Stimulated activated CD8-positive, alpha-beta memory T cell treated with anti-CD3 and anti-CD28 coated beads, Interleukin-15, amount 100 ng/mL, for 4 hours (primary cell): ENCODE results near the gene FAM83G.
"Not testable (repeated sequence)": the region's sequence is repeated elsewhere in the genome, so short reads cannot be mapped to it uniquely, and the experiment has no call there.

ENCODE experiments used
- DNase-seq, 2 donors: peaks; one replicate each; pipeline ENCODE4 v3.0.0-alpha.2; 2020; ENCODE audit warnings: low read depth in 2 of 2

The FAM83G gene

GRCh38 chr17:18968945-18969887 is 35.3 kb downstream of the FAM83G start:
- DNase-seq: no peak

- no peak for DNase-seq
Measured at GRCh38 chr17:18968345-18968744, 36.2 kb downstream of the FAM83G start.

DNA sequence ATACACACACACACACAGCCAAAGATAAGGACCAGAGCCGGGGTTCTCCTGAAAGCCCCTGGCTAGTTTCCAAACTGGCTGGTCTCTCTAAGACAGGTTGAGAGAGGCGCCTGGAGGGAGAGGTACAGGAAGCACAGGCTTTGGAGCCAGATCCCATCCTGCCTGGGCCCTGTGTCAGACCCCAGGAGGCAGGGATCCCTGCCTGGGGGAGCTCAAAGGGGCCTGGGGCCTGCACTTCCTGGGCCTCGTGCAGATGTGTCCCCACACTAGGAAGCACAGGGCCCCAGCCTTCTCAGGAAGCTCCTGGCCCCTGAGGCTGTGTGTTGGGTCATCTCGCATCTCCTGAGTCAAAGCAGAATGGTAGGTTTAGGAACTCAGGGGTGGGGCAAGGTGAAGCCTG is 36.6 kb downstream of the FAM83G start:
- DNase-seq: no peak

DNA sequence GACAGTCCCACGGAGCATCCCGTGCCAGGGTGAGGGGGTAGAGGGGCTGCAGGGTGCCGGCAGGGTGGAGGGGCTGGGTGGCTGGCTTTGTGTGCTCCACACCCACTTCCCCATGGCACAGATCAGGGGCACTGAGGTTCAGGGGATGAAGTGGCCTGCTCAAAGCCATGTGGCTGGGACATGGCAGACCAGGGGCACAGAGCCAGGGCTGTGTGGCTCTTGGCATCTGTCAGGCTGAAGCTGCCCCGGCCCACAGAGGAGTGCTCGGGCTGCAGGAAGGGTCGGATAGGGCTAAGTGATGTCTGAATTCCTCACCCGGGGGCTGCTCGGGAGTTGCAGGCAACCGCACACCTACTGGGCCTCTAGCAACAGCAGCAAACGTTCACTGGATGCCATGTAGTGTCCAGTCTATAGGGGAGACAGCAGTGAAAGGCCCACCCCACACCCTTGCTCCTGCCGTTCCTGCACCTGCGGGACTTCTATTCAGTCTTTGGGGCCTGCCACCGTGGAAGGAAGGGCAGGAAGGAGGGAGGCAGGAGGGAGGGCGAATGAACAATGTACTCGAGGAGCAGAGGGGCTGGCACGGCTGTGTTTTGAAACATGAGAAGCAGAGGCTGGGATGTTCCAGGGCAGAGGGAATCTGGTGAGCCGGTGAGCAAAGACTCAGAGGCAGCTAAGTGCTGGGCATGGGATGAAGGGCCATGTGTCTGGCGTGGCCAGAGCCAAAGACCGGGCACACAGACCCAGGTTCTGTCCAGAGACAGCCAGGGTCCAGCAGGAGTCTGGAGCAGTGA is 37.5 kb downstream of the FAM83G start:
- no peak for DNase-seq

DNA sequence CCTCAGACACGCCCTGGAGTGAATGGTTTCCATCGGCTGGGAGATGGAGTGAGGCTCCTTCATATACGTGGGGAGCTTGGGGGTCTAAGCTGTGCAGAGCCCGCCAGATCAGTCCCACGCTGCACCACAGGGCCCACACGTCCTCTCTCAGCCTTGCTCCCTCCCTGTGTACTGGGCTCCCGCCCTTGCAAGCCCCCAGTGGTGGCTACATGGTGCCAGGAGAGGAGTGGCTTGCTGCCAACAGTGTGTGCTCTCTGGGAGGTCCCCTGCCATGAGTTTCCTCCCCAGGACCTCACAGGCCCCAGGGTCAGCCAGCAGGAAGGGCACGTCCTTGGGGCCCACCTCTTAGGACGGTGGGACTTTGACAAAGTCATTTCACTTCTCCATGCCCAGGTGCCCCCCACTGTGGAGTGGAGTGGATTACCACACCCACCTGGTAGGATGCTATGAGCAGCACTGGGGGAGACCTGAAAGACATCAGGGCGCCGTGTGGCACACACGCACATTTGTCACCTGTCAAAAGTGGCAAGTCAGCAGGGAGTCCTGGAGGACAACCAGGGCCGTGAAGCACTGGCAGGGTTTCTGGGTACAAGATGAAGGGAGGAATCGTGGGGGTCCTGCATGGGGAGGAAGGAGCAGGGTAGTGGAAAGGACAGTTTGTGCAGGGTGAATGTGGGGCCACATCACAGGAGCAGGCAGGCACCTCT is 38.9 kb downstream of the FAM83G start:
- no peak for DNase-seq

- no peak for DNase-seq
Measured at GRCh38 chr17:18964550-18964949, 40.0 kb downstream of the FAM83G start.

DNA sequence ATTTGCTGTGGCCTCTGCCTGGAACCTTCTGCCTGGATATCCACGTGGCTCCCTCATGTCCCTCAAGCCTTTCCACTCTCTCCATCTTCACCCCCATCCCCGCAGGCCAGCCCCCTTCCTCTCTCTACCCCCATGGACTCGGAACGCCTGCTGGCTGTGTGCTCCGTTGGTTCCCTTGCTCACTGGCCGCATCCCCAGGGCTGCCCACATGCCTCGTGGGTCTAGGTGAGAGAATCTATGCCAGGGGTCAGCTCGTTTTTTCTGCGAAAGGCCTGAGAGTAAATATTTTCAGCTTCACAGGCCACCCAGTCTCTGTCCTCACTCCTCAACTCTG is 40.6 kb downstream of the FAM83G start:
- no peak for DNase-seq

- DNase-seq: no peak
Measured at GRCh38 chr17:18963126-18964017, 41.2 kb downstream of the FAM83G start.

- no peak for DNase-seq
Measured at GRCh38 chr17:18962494-18962815, 42.1 kb downstream of the FAM83G start.

DNA sequence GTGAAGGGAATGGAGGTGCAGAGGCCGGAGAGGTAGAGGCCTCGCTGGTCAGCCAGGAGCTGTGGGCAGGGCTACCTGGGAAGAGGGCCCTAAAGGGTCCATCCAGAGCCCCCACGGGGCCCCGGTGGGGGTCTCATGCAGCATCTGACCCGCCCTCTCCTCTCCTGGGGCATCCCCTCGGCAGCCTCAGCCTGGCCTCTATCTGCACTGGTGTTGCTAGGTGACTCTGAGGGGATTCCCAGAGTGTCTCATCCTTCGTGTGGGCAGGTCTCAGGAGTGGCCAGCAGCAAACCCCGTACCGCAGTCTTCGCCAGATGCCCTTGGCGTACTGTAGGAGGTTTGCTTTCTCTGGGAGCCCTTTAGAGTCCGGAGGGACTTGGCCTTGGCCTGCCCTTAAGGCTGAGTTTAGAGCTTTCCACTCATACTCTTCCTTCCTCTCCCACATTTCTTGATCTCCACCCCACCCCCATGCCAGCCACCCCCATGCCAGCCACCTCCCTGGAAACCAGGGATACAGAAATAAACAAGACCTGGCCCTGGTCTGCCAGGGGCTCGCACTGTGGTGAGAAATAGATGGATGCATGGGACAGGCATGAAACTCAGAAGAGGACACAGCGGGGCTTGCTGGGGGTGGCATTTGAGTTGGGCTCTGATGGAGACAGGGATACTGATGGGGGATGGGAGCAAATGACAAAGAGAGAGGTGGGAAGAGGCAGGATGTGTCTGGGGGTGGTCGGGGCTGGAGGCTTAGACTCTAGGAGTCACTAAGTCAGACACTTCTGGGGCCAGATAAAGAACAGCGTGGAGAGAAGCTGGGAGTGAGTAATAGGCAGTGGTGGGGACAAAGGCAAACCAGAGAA is 42.7 kb downstream of the FAM83G start:
- no peak for DNase-seq

- DNase-seq: peak; percentile 46 to 48
Measured at GRCh38 chr17:18960803-18961511, 43.6 kb downstream of the FAM83G start.

- no peak for DNase-seq
Measured at GRCh38 chr17:18960241-18960665, 44.3 kb downstream of the FAM83G start.

- DNase-seq: no peak
Measured at GRCh38 chr17:18959845-18960240, 44.7 kb downstream of the FAM83G start.

DNA sequence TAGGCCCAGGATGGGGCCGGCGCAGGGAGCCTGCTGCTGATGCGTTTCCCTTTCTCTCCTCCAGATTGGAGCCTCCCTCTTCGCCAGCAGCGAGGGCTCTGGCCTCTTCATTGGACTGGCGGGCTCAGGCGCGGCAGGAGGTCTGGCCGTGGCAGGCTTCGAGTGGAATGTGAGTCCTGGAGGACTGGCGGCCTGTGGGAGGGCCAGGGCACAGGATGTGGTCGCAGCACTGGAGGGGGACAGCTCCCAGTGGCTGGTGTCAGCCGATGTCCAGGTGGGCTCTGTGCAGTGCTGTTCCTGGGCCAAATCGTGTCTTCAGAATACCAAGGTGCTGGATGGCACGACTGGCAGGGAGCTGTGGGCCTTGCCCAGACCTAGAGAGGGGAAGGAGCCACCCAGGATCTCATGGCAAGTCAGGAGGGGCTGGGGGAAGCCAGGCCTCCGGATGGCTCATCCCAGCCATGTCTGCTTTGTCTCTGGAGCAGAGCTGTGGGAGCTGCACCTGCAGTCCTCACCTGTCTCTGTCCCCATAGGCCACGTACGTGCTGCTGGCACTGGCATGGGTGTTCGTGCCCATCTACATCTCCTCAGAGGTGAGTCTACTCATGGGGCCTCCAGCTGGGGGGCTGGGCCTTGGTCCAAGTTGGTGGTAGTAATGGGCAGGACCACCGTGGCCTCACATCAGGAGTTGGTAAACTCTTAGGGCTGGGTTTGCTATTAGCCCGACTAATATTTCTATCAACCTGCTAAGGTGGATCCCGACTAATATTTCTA is 45.3 kb downstream of the FAM83G start:
- no peak for DNase-seq

DNA sequence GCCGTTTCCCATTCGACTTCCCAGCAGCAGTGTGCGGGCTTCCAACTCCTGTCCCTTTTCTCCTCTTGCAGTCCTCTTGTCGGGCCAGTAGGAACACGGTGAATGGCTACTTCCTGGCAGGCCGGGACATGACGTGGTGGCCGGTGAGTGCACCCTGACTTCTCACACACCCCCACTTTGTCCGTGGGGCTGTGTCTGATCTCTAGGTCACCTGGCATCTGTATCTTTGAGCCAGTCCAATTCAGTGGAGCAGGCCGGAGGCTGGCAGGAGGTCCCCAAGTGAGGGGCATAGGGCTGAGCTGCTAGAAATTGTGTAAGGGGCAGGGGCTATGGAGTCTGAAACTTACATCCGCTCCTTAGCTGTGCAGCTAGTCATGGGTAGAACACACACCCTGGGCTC is 46.0 kb downstream of the FAM83G start:
- no peak for DNase-seq

DNA sequence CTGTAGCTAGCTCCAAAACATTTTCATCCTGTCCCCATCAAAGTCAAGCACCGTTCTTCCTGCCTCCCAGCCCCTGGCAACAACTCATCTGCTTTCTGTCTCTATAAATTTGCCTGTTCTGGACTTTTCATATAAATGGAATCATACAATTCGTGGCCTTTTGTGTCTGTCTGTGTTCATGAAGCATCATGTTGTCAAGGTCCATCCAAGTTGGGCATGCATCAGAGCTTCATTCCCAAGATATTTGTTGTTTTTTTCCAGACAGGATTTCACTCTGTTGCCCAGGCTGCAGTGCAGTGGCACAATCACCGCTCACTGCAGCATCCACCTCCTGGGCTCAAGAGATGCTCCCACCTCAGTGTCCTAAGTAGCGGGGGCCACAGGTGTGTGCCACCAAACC is 46.7 kb downstream of the FAM83G start:
- no peak for DNase-seq

GRCh38 chr17:18956581-18956980 is 48.0 kb downstream of the FAM83G start:
- DNase-seq: no peak

GRCh38 chr17:18956021-18956420 is 48.5 kb downstream of the FAM83G start:
- not testable (repeated sequence) for DNase-seq

- DNase-seq: no peak
Measured at GRCh38 chr17:18955009-18955408, 49.6 kb downstream of the FAM83G start.
